T-cell (primary cell): ENCODE measurements around the gene EBLN2. TPM values are rescaled to one million over a fixed set of nuclear protein-coding genes. Genes with fewer than 3 reads are reported as not detected.

Source experiments
- ATAC-seq, 4 experiments: fragments of 200-7000 bp in 3 of 4; fragments of 150-1000 bp in 1 of 4; cut with Tn5 transposase; replicated peaks in 1 of 4; 1 replicate in 3 of 4; 2 replicates in 1 of 4; pipeline ENCODE4 v1.10.0; 2021; ENCODE audit warnings: moderate library complexity in 3 of 4, mild to moderate bottlenecking in 2 of 4, moderate number of reproducible peaks in 1 of 4
- CTCF ChIA-PET, 2 donors: fragments of 300-600 bp; sonication (Branson Sonifier 250); formaldehyde crosslinking; loops; one replicate each; lab custom pipeline; 2022; ENCODE audit warnings: antibody characterized with exemption in 2 of 2; lab: Charles Lee
- POLR2A ChIA-PET, 2 donors: fragments of 300-600 bp; sonication (Branson Sonifier 250); formaldehyde crosslinking; loops; one replicate each; lab custom pipeline; 2022; ENCODE audit warnings: antibody characterized with exemption in 2 of 2; lab: Charles Lee
- DNase-seq, 35 experiments: peaks; one replicate each; pipeline versions ENCODE4 v3.0.0 to v3.0.0-alpha.2; 2013 to 2023
- H3K27ac ChIP-seq: one replicate; pipeline ENCODE4 v1.5.1; 2013; ENCODE audit warnings: low read length
- H3K27me3 ChIP-seq, 2 experiments: replicated peaks in 1 of 2; 1 replicate in 1 of 2; 2 replicates in 1 of 2; pipeline versions ENCODE4 v1.6.1 to v1.7.0; 2013; ENCODE audit warnings: low read length in 1 of 2, mixed read lengths in 1 of 2; ENCODE audit not compliant: control insufficient read depth in 2 of 2, insufficient read depth in 2 of 2; ENCODE audit errors: extremely low read depth in 1 of 2
- H3K36me3 ChIP-seq, 2 donors: 1 replicate in 1 of 2; 2 replicates in 1 of 2; pipeline versions ENCODE4 v1.6.1 to v1.7.0; 2013; ENCODE audit warnings: low read length in 1 of 2; ENCODE audit not compliant: control insufficient read depth in 2 of 2, insufficient read depth in 1 of 2; ENCODE audit errors: extremely low read depth in 1 of 2
- H3K4me1 ChIP-seq, 2 experiments: 1 replicate in 1 of 2; 2 replicates in 1 of 2; pipeline versions ENCODE4 v1.6.1 to v1.7.0; 2013; ENCODE audit warnings: low read length in 2 of 2, mixed read lengths in 1 of 2; ENCODE audit not compliant: insufficient read depth in 2 of 2, control insufficient read depth in 1 of 2; ENCODE audit errors: extremely low read depth in 1 of 2
- H3K4me3 ChIP-seq, 2 donors: 1 replicate in 1 of 2; 2 replicates in 1 of 2; pipeline versions ENCODE4 v1.5.1 to v1.7.0; 2013; ENCODE audit warnings: mild to moderate bottlenecking in 2 of 2, low read length in 1 of 2, moderate library complexity in 1 of 2; ENCODE audit not compliant: control insufficient read depth in 1 of 2; ENCODE audit errors: extremely low read depth in 1 of 2
- H3K9me3 ChIP-seq: 2 replicates; pipeline ENCODE4 v1.7.0; 2013
- H3K27ac Mint-ChIP-seq, 2 donors: one replicate each; pipeline ENCODE4 v1.8.0; 2020 to 2021; ENCODE audit warnings: mild to moderate bottlenecking in 2 of 2, mixed read lengths in 2 of 2
- H3K27me3 Mint-ChIP-seq, 2 donors: one replicate each; pipeline ENCODE4 v1.8.0; 2021 to 2022; ENCODE audit warnings: mixed read lengths in 2 of 2
- H3K36me3 Mint-ChIP-seq: one replicate; pipeline ENCODE4 v1.8.0; 2021; ENCODE audit warnings: mixed read lengths
- H3K4me1 Mint-ChIP-seq, 3 donors: one replicate each; pipeline ENCODE4 v1.8.0; 2020 to 2022; ENCODE audit warnings: mixed read lengths in 3 of 3, mild to moderate bottlenecking in 1 of 3
- H3K4me3 Mint-ChIP-seq, 3 donors: one replicate each; pipeline ENCODE4 v1.8.0; 2020 to 2022; ENCODE audit warnings: mild to moderate bottlenecking in 3 of 3, mixed read lengths in 3 of 3, moderate library complexity in 3 of 3
- H3K9me3 Mint-ChIP-seq, 3 donors: one replicate each; pipeline ENCODE4 v1.8.0; 2020 to 2022; ENCODE audit warnings: mixed read lengths in 3 of 3
- WGBS: methylation state at CpG from one replicate; pipeline ENCODE4 v1.1.5; 2013; ENCODE audit warnings: missing lambda C conversion rate; ENCODE audit not compliant: insufficient coverage; 5-methylcytosine and 5-hydroxymethylcytosine counted together
- total RNA-seq, 35 experiments: library from RNA in 6 of 35; stranded (reverse) in 6 of 35; fragments of 120-200 nt in 1 of 35; gene quantifications; one replicate each; pipeline versions ENCODE4 v1.2.1 to v1.2.4 and lab custom pipeline; 2013 to 2026

The EBLN2 gene
- total RNA-seq, 5 donors from 2014 or later (not counting 1 experiment from before 2014, with no cell fraction given) = 6.6 to 12.8 (median 8.1) TPM

DNA sequence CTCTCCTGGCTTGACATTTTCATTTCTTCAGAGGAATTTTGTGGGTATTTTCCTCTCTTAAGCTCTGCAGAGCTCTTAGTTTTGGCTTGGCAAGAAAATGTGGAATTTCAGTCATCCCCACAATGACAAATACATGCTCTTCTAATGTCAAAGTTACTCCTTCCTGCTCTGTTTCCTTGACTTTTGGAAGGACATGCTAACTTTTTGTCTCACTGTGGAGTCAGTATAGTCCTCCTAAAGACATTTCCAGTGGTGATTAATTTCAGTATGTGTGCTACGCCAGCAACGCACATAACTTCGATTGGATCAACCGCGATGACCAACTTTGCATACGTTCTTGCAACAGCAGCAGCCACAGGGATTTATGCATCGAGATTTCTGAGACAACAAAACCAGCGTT, 13.3 kb downstream of the EBLN2 start:
- ChIA-PET POLR2A (no interaction called here), CTCF (no interaction called here)
- H3K27me3 ChIP-seq = no peaks in the 10 kb centered on the region
- H3K27me3 Mint-ChIP-seq = no peaks in the 10 kb centered on the region
- DNase-seq (no peak), ATAC-seq (no peak)
- WGBS = 90% methylated on average over 2 of the region's 8 CpGs
- no peaks in the 10 kb centered on the region for H3K36me3 Mint-ChIP-seq
- no peak overlapping the region for H3K27ac Mint-ChIP-seq
- H3K27ac ChIP-seq = no peak overlapping the region
- peaks cover 3 to 4% of the 10 kb centered on the region in 2 experiments for H3K4me1 ChIP-seq
- no peaks in the 10 kb centered on the region for H3K36me3 ChIP-seq
- H3K4me1 Mint-ChIP-seq = peaks cover 11 to 28% (median 22%) of the 10 kb centered on the region in 3 donors
- no peaks in the 10 kb centered on the region for H3K9me3 Mint-ChIP-seq
- no peak overlapping the region for H3K4me3 Mint-ChIP-seq
- no peaks in the 10 kb centered on the region for H3K9me3 ChIP-seq
- no peak overlapping the region for H3K4me3 ChIP-seq

DNA sequence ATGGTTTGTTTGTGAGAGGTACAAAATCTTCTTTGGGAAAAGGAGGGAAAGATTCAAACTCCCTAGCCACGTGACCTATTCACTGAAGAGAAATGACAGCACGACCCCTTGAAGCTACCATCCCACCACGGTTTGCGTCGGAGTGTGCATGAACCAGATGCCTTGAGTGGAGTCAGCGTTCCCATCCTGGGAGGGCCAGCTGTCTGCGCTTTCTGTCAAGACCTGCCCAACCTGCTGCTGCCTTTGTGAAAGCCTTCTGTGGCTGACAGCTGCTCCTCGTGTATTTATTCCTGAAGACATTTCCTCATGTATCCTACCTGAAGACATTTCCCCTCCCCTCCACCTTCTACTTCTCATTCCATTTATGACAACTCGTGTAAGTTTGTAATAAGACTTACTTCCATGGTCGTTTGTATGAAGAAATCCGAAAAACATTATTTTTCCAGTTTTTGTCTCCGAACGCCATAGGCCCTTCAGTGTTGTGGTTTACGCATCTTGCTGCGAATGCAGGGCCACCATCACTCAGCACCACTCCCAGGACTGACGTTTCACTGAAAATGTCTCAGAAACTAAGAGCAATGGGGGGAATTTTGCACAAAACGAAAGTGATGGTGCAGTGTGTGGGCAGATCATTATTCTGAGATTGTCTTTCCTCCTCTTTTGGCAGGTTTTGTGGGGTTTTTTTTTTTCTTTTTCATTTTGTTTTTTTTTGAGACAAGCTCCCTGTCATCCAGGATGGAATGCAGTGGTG, 18.9 kb downstream of the EBLN2 start:
- H3K27ac Mint-ChIP-seq = no peak overlapping the region
- no peaks in the 10 kb centered on the region for H3K36me3 Mint-ChIP-seq
- H3K4me1 Mint-ChIP-seq = no peaks in the 10 kb centered on the region
- no peak overlapping the region for H3K4me3 Mint-ChIP-seq
- ATAC-seq (no peak), DNase-seq (no peak)
- no peaks in the 10 kb centered on the region for H3K27me3 ChIP-seq
- H3K9me3 ChIP-seq = no peaks in the 10 kb centered on the region
- H3K27ac ChIP-seq = no peak overlapping the region
- ChIA-PET CTCF (no interaction called here), POLR2A (no interaction called here)
- H3K27me3 Mint-ChIP-seq = no peaks in the 10 kb centered on the region
- H3K4me3 ChIP-seq = no peak overlapping the region
- H3K9me3 Mint-ChIP-seq = no peaks in the 10 kb centered on the region
- no peaks in the 10 kb centered on the region for H3K36me3 ChIP-seq
- WGBS = 76% methylated on average over 9 of the region's 17 CpGs
- H3K4me1 ChIP-seq = no peaks in the 10 kb centered on the region

- no peak overlapping the region for H3K4me3 ChIP-seq
- no peaks in the 10 kb centered on the region for H3K9me3 Mint-ChIP-seq
- H3K27ac ChIP-seq = no peak overlapping the region
- ChIA-PET CTCF (no interaction called here), POLR2A (no interaction called here)
- no peak overlapping the region for H3K27ac Mint-ChIP-seq
- H3K36me3 Mint-ChIP-seq = no peaks in the 10 kb centered on the region
- H3K4me1 ChIP-seq = no peaks in the 10 kb centered on the region
- H3K36me3 ChIP-seq = no peaks in the 10 kb centered on the region
- WGBS = 92% methylated on average over 4 of the region's 8 CpGs
- peaks cover 3 to 5% (median 3%) of the 10 kb centered on the region in 3 donors for H3K4me1 Mint-ChIP-seq
- no peaks in the 10 kb centered on the region for H3K27me3 Mint-ChIP-seq
- DNase-seq = no peak
- no peaks in the 10 kb centered on the region for H3K27me3 ChIP-seq
- H3K4me3 Mint-ChIP-seq = no peak overlapping the region
- H3K9me3 ChIP-seq = no peaks in the 10 kb centered on the region
- no peak for ATAC-seq
These were observed 19.7 kb downstream of the EBLN2 start for GRCh38 chr3:73081140-73081539.

DNA sequence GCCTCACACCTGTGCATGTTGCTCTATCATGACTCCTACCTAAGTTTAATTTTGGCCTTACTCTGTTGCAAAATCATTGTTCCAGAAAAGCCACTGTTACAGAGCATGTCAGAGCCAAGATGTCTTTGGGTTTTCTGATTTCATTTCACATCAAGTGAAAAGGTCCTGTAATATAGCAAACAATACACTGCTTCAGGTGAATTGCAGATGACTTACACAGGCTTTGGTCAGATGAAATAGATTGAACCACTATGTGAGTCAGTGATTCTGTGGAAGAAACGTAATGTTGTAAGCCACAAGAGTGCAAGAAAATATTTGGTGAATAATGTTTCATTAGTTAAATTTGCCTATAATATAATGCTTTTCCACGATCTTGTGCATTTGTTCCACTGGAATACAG, 22.7 kb downstream of the EBLN2 start:
- H3K27me3 ChIP-seq = peaks cover 0 to under 1% of the 10 kb centered on the region in 2 experiments
- Mint-ChIP-seq H3K4me3 (no peak overlapping the region), H3K36me3 (no peaks in the 10 kb centered on the region), H3K27ac (no peak overlapping the region), H3K9me3 (no peaks in the 10 kb centered on the region), H3K4me1 (peaks cover 7 to 9% (median 8%) of the 10 kb centered on the region in 3 donors), H3K27me3 (no peaks in the 10 kb centered on the region)
- no peak overlapping the region for H3K27ac ChIP-seq
- WGBS = no CpG with 5 or more reads among the region's 2 CpGs
- ChIA-PET POLR2A (no interaction called here), CTCF (interaction anchor here in 1 of 2 donors (1.8 kb wide), 1 partner anchor 11 kb away, joined by 4 read pairs; no protein-coding TSS in a partner anchor)
- DNase-seq = no peak
- H3K9me3 ChIP-seq = no peaks in the 10 kb centered on the region
- no peaks in the 10 kb centered on the region for H3K4me1 ChIP-seq
- ATAC-seq = no peak
- H3K36me3 ChIP-seq = no peaks in the 10 kb centered on the region
- no peak overlapping the region for H3K4me3 ChIP-seq

- H3K9me3 Mint-ChIP-seq = no peaks in the 10 kb centered on the region
- peak overlapping the region in 1 of 2 donors; percentile 17 for H3K4me3 ChIP-seq
- H3K27me3 Mint-ChIP-seq = no peaks in the 10 kb centered on the region
- ChIA-PET CTCF (interaction anchor here (0.6 to 2.7 kb wide), 14 partner anchors 9 to 1210 kb away, joined by 3 to 23 read pairs (median 4); partner anchors contain the start of gene SHQ1 (in 1 of the 2)), POLR2A (no interaction called here)
- no peaks in the 10 kb centered on the region for H3K36me3 Mint-ChIP-seq
- DNase-seq (peak in 28 of 35 experiments; percentile 7 to 72 (median 36)), ATAC-seq (peak; percentile 57 to 73 (median 66))
- peaks cover 0 to 2% of the 10 kb centered on the region in 2 experiments for H3K27me3 ChIP-seq
- H3K4me1 Mint-ChIP-seq = peaks cover 7 to 9% (median 8%) of the 10 kb centered on the region in 3 donors
- H3K27ac ChIP-seq = no peak overlapping the region
- H3K4me1 ChIP-seq = no peaks in the 10 kb centered on the region
- peak overlapping the region in 2 of 3 donors; percentile 26 to 35 for H3K4me3 Mint-ChIP-seq
- no peaks in the 10 kb centered on the region for H3K36me3 ChIP-seq
- H3K27ac Mint-ChIP-seq = peak overlapping the region; percentile 9 to 23
- 0% methylated on average over 3 of the region's 8 CpGs for WGBS
- no peaks in the 10 kb centered on the region for H3K9me3 ChIP-seq
These were observed 24.6 kb downstream of the EBLN2 start for GRCh38 chr3:73086071-73086494.

DNA sequence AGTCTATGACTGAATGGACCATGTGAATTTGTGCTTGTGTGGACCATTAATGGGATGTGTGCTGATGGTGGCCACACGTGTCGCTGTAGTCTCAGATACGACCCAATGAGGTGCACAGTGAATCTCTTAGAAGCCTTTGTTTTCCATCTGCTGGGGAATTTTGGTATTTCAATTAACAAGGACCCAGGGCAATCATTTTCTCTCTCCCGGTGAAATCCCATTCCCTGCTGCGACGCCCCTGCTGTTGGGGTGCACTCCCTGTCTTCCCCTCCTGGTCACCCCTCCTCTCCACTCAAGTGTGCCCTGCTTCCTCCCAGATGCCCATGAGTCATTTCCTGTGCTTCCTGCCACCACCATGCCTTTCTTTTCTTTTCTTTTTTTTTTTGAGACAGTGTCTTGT, 32.7 kb downstream of the EBLN2 start:
- POLR2A ChIA-PET = no interaction called here

More for the DNA sequence above, 32.7 kb downstream of the EBLN2 start:
- Mint-ChIP-seq H3K36me3 (no peaks in the 10 kb centered on the region), H3K9me3 (no peaks in the 10 kb centered on the region), H3K27me3 (peaks cover 3 to 7% of the 10 kb centered on the region in 2 donors), H3K27ac (no peak overlapping the region), H3K4me3 (peak overlapping the region in 1 of 3 donors; percentile 17), H3K4me1 (peaks cover 7 to 8% (median 8%) of the 10 kb centered on the region in 3 donors)
- ATAC-seq (peak in 1 of 4 experiments; percentile 33), DNase-seq (peak in 1 of 35 experiments; percentile 3)
- Histone ChIP-seq H3K4me3 (no peak overlapping the region), H3K36me3 (no peaks in the 10 kb centered on the region), H3K9me3 (no peaks in the 10 kb centered on the region), H3K27ac (no peak overlapping the region), H3K27me3 (peaks cover 0 to 23% of the 10 kb centered on the region in 2 experiments), H3K4me1 (peaks cover 3 to 5% of the 10 kb centered on the region in 2 experiments)
- WGBS = 32% methylated on average over 6 of the region's 6 CpGs
- CTCF ChIA-PET = no interaction called here
